HG02623 (cell line): ENCODE results near the gene TSPO.
A peak's percentile ranks its signal among the peaks of the same experiment; 100 is the strongest.
"Not testable (repeated sequence)": the region's sequence is repeated elsewhere in the genome, so short reads cannot be mapped to it uniquely, and the experiment has no call there.

ENCODE experiments used
- ATAC-seq: cut with Tn5 transposase; IDR thresholded peaks from one replicate; pipeline ENCODE4 v1.9.1; 2021; ENCODE audit warnings: moderate library complexity; ENCODE audit not compliant: unreplicated experiment

TSPO gene

GRCh38 chr22:43151251-43152002 lies at the start of gene TSPO:
Gene TSPO (plus strand): TSS chr22:43151559. CDS start chr22:43159239, 7,680 bp downstream.
- no peak for ATAC-seq

DNA sequence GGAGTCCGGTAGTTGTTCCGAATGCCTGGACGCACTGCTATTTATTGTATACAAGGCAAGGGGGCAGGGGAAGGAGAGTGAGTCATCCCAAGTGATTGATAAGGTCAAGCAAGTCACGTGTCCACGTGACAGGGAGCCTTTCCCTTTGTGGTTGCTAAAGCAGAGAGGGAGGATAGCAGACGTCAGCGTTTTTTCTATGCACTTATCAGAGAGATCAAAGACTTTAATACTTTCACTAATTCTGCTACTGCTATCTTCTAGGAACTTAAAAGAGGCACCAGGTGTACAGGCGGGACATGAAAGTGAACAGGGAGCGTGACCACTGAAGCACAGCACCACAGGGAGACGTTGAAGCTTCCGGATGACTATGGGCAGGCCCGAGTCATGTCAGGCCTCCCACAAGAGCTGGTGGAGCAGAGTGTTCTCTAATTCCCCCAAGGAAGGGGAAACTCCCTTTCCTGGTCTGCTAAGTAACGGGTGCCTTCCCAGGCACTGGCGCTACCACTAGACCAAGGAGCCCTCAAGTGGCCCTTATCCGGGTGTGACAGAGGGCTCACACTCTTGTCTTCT lies 47.2 kb upstream of the TSPO start:
- not testable (repeated sequence) for ATAC-seq

DNA sequence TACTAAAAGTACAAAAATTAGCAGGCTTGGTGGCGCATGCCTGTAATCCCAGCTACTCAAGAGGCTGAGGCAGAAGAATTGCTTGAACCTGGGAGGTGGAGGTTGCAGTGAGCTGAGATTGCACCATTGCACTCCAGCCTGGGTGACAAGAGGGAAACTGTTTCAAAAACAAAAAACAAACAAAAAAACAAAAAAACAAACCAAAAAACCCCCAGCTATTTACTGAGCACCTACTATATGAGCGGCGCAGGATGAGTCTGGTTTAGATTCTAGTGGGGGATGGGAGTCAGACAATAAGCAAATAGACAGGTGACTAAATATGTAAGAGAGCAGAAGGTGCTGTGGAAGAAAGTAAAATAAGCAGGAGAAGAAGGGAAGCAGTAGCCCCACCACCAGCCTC lies 46.4 kb upstream of the TSPO start:
- not testable (repeated sequence) for ATAC-seq

- ATAC-seq, result no peak
Observed at GRCh38 chr22:43106302-43106701, 45.1 kb upstream of the TSPO start.

GRCh38 chr22:43109511-43109910 lies 41.8 kb upstream of the TSPO start:
- no peak for ATAC-seq

- ATAC-seq, result no peak
Observed at GRCh38 chr22:43109921-43110443, 41.4 kb upstream of the TSPO start.

DNA sequence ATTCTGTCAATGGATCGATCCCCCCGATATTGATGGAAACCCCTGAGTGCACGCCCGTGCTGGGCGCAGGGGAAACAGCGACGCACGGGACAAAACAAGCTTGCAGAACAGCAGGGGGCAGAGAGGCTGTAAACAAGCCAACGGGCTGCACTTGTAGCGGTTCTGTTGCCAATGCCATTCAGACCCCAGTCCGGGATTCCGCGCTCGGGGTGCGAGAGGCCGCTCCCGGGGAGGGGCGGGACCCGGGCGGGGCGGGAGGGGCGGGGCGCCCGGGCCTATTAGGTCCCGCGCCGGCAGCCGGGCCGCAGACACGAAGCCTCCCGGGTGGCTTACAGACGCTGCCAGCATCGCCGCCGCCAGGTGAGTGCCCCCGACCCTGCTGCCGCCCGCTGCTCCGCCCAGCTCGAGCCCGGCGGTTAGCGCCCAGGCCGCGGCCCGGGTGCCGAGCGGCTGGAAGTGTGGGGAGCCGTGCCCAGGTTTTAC lies 40.9 kb upstream of the TSPO start, which contains the start of gene BIK:
BIK (plus strand) TSS at position 307 of the 483 bp plus-strand sequence. CDS start 13,273 bp downstream, outside the sequence.
- ATAC-seq, result peak; percentile 30

DNA sequence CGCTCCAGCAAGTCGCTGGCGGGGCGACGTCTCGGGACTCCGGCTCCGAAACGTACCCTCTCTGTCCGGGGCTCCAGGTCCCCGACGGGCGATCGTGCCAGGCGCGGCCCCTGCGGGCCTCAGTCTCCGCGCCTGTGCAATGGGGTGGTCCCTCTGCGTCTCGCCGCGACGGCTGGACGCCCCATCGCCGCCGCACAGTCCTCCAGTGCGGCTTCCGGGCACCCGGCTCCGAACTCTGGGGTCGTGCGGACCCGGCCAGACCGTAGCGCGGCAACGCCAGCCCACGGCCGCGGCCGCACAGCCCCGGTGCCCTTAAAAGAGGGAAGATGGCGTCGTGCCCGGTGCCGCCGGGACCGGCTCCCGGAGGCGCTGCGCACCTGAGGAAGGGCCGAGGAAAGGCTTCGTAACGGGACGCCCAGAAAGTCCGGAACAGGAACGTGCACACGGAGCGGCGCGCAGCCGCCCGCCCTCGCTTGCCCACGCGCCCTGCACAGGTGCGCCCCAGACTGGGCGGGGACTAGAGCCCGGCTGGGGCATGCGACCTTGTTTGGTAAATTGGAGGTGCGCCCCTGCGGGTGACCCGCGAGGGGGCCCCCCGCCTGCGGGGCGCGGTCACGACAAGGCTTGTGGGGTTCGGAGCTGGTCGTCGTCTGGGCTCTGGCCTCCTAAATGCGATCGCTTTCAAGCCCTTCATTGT lies 40.3 kb upstream of the TSPO start:
- peak; percentile 50 for ATAC-seq

- no peak for ATAC-seq
Observed at GRCh38 chr22:43113526-43114251, 37.7 kb upstream of the TSPO start.

DNA sequence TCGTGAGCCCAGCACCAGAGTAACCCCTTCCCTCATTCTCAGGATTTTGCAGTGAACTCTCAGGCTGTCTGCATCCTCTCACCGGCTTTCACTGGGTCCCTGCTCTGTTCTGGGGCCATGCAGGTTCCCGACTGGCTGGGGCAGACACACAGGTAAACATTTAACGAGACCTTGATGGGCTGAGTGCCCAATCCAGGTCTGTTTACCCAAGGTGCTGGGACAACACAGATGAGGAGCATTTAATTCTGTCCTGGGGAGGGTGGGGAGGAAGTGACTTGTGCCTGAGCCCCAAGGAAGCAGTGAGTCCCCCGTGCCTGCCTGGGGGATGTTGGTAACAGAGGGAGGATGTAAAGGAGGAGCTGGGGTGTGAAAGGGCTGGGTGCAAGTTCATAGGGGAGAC lies 36.4 kb upstream of the TSPO start:
- no peak for ATAC-seq

DNA sequence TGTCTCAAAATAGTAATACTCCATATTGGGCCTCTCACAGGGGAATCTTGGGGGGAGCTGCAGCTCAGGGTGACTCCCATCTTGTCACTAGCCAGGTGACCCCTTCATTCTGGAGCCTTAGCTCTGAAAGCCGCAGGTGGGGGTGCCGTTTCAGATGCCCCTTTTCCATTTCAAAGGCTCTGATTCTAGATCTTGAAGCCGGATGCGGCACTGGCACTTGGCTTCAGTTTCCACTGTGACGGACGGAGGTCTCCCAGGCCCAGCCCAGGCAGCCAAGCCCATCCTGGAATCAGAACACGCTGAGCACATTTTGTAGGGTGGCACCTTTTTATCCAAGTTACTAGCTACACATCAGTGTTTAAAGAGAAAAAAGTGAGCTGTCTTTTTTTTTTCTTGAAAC lies 34.4 kb upstream of the TSPO start:
- no peak for ATAC-seq

- ATAC-seq, result peak; percentile 10
Observed at GRCh38 chr22:43118024-43118849, 33.1 kb upstream of the TSPO start.

DNA sequence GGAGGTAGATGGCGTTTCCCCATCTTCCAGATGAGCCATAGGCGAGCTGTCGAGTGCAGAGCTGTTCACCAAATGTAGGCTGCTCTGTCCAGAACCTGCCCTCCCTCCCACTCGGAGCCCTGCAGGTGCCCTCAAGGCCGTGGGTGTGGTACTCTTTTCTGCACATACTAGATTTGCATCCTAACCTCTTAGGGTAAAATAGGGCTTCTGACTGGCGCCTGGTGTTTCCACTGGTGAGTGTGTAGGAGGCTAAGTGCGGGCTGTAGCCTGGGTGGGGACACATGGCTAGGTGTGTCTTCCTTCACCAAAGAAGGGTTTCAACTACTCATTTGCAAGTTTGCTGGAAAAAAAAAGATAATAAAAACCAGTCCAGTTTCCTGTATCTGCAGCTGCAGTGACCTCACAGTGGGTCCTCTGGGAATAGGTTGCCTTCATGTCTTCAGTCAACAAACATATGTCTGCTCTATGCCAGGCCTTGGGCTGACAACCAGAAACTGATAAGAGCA lies 32.4 kb upstream of the TSPO start:
- peak; percentile 77 for ATAC-seq

DNA sequence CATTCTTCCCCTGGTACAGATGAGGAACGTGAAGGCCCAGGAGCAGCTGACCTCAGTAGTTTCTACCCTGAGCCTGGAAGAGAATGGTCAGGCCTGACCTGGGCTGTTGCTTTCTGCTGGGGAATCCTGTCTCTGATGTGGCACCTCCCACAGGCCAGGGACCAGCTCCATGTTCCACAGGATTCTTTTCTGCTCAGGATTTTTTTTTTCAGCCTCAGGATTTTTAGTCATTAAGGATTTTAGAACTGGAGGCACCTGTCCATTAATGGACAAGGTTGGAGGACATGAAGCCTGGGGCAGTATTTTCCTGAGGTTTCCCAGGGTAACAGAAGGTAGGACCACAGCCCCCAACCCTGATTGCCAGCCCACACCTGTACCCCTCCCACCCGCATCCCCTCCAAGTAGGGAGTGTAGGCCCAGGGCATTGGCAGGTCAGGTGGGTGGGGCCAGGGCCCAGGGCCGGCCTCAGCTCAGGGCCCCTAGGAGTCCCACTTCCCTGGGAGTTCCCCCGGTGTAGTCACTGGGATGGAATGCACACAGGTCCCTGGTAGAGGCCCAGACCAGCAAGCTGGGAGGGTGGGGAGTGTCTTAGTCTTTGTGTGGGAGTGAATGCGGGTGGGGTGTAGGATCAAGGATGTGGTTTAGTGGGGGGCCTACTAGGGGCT lies 24.7 kb upstream of the TSPO start:
- ATAC-seq, result no peak

- no peak for ATAC-seq
Observed at GRCh38 chr22:43127166-43127908, 24.0 kb upstream of the TSPO start.

- no peak for ATAC-seq
Observed at GRCh38 chr22:43128116-43128515, 23.2 kb upstream of the TSPO start.

GRCh38 chr22:43128928-43129424 lies 22.4 kb upstream of the TSPO start:
- no peak for ATAC-seq
